GM11168 (cell line): ENCODE measurements around the gene SPRY4.

Experiments
- in situ Hi-C: fragments of 300-500 bp; cut with MboI; formaldehyde crosslinking; loops from one replicate; pipeline ENCODE4 v1.12.0; 2022; ENCODE audit warnings: low sequenced_read_pairs; ENCODE audit not compliant: unreplicated experiment

Gene SPRY4

GRCh38 chr5:142295960-142296860 lies 28.6 kb downstream of the SPRY4 start:
- in situ Hi-C loops: no loop called here

- in situ Hi-C loops: no loop called here
Observed at GRCh38 chr5:142295084-142295758, 29.6 kb downstream of the SPRY4 start.

DNA sequence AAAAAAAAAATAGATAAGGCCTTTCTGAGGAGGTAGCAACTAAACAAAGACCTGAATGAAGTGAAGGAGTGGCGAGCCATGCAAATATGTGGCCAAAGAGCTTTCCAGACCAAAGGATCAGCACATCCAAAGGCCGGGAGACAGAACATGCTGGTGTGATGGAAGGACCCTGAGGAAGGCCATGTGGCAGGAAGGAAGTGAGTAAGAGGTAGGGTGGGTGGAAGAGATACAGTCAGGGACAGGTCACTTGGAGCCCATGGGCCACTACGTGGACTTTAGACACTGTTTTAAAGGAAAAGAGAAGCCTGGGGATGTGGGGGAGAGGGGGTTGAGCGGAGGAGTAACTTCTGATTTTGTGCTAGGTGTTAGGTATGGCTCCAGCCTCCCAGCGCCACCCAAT lies 31.3 kb downstream of the SPRY4 start:
- in situ Hi-C loops: no loop called here

GRCh38 chr5:142292808-142293207 lies 32.0 kb downstream of the SPRY4 start:
- in situ Hi-C loops: no loop called here

GRCh38 chr5:142292249-142292648 lies 32.6 kb downstream of the SPRY4 start:
- in situ Hi-C loops: no loop called here

GRCh38 chr5:142290577-142291299 lies 34.1 kb downstream of the SPRY4 start:
- in situ Hi-C loops: no loop called here

DNA sequence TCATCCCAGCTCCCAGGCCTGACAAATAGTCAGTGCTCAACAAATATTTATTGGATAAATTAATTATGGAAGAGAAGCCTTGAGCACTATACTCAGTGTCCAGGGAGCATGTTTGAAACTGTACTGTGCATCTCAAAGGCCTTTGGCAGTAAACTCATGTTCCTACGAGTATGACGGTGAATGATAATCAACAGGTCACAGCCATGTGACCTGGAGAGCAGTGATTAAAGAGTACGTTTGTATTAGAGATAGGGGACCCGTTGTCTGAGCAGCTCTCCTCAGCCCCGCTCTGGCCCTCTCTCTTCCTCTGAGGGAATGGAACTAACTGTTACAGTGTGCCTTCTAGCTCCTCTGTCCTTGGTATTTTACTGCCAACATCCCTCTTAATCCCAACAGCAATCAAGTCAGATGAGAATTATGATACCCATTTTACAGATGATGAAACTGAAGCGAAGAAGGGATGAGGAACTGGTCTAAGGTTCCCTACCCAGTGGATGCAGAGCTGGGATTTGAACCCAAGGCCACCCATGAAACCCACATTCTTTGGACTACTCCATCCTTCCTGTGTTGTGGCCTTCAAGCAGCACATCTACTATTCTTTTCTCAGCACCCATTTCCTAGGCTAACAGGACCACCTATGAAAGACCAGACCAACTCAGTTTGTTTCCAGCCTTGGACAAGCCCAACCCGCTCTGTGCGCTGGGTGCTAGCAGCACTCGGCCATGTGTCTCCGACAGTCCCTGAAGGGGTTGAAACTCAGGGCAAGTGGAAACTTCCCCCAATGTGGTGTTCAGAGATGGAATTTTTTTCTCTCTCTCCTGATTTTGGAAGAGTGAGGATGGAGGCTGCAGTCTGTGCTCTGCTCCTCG lies 34.9 kb downstream of the SPRY4 start:
- in situ Hi-C loops: no loop called here

GRCh38 chr5:142287973-142288313 lies 36.9 kb downstream of the SPRY4 start:
- in situ Hi-C loops: no loop called here

DNA sequence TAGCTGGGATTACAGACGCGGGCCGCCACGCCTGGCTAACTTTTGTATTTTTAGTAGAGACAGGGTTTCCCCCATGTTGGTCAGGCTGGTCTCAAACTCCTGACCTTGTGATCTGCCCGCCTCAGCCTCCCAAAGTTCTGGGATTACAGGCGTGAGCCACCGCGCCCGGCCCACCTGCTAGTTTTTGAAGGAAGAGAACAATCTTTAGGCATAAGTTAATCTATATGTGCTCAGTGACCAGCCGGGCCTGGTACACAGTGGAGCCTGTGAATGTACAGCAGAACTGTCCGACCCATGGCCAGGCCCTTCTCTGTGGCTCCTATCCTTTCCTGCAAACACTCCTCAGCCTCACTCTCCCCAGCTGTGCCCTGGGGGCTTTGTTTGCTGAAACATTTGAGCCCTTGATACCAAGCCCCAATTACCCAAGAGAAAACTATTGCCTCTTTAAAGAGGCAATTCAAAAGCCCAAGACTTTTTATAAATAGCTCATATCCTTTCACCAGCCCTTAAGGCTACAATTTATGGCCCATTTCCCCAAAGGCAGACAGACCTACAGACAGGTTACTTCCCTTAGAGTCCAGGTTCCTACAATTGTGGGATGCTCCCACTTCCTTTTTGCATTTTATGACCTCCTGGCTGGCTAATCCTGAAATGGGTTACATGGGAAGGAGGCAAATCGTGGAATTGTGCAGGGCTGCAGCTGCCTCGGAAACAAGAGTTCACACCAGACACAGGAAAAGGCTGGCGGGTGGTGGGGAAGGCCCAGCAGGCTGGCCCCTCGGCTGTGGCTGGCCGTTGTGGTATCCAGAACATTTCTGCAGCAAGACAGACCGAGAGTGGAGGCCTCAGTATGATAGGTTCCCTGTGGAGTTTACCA lies 37.5 kb downstream of the SPRY4 start:
- in situ Hi-C loops: no loop called here

- in situ Hi-C loops: no loop called here
Observed at GRCh38 chr5:142286111-142286510, 38.7 kb downstream of the SPRY4 start.

- in situ Hi-C loops: no loop called here
Observed at GRCh38 chr5:142283304-142283703, 41.5 kb downstream of the SPRY4 start.

DNA sequence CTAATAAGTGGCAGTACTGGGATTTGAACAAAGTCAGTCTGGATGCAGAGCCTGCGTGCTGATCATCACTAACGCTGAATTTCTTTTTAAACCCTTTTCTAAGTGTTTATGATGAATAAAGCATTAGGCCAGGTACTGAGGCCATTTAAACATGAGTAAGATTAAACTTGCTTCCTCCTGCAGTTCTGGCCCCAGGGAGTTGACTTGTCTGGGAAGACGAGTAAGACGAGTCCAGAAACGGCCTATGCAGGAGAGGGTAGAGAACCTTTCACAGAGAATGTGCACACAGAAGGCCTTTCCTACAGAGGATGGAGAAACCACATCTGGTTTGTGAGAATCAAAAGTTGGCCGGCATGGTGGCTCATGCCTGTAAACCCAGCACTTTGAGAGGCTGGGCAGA lies 42.9 kb downstream of the SPRY4 start:
- in situ Hi-C loops: no loop called here

DNA sequence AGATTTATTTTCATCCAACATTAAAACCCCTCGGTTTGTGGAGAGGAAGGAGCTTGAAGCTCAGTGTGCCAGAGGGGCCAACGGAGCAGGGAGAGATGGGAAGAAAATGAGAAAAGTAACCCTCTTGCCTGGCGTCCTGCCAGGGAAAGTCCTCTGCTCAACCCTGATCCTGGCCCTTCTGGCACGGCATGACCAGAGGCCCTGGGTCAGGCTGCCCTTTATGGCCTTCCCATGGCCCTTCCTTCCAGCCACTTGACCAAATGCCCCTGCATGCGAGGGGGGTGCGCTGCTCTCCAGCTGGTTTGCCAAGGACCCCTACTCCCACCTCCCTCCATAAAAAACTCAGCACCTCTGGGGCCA lies 43.8 kb downstream of the SPRY4 start:
- in situ Hi-C loops: no loop called here

DNA sequence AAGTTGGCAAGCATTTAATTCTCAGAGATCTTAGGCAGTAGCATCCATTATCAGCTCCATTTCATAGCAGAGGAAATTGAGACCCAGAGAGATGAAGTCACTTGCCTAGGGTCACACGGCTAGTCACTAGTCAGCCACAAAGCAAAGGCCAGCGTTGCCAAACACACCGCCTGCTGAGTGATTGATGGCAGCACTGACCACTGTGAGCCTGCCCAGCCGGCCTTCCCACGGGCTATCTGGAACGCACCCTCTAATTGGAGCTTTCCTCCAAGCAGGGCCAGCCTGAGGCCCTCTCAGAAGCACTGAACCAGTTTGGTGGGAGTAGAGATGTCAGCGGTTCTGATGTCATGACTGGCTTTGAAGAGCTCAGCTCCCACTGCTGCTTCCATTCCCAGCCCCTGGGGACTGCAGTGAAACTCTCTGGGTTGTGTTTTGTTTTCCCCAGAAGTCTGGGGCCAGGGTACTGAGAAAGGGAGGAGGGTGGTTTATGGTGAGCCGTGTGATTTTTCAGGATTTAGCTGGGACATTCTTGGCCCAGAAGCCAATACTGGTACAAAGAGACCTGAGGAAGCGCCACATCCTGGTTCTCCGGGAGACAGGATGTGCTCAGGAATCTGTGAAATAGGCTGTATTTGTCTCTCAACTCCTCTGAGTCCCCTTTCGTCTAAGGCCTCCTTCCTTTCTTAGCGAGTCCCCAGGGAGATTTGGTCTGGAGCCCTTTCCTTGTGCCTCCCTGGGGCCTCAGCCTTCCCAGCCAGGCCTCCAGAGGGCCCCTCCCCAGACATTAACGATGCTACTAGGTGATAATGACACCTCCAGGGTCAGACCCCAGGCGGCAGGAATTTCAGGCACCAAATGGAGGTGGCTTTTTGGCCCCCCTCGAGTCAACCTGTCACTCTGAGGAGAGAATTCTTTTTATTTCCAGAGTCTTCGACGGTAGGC lies 44.5 kb downstream of the SPRY4 start:
- in situ Hi-C loops: no loop called here

DNA sequence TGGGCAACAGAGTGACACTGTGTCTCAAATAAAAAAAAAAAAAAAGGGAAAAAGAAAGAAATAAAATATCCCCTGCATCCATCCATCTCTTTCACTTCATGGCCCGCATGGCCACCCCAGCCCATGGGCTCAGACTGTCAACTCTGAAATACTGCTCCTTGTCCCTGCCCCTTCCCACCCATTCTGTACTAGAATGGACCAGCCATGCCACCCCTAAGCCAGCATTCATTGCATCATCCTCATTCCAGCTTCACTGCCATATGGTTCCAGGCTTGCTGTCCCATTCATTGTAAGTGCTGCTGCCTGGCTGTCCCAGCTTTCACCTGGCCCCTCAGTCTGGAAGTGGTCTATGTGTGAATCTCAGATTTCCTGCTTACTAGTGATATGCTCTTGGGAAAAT lies 46.2 kb downstream of the SPRY4 start:
- in situ Hi-C loops: no loop called here

DNA sequence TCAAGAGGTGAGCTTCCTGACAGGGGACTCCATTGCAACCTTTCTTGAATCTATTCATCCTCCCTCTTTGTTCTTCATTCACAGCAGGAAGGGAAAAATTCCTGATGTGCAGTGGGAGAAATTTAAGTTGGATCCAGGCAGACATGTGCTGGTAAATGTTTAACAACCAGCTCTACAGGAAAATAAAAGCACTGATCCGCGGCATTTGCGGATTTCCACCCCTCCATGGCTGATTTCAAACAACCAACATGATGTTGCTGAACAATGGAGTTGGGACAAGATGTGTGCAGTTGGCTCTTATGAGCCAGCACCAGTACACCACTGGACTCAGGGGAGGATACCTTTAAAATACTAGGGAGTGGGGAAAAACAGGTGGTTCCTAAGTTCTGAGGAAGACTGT lies 47.0 kb downstream of the SPRY4 start:
- in situ Hi-C loops: no loop called here

GRCh38 chr5:142276517-142276916 lies 48.3 kb downstream of the SPRY4 start:
- in situ Hi-C loops: no loop called here

GRCh38 chr5:142275496-142275895 lies 49.3 kb downstream of the SPRY4 start:
- in situ Hi-C loops: no loop called here
